GM18508 (cell line): ENCODE results near the gene PLCB1.
A peak's percentile ranks its signal among the peaks of the same experiment; 100 is the strongest.
"Not testable (repeated sequence)": the region's sequence is repeated elsewhere in the genome, so short reads cannot be mapped to it uniquely, and the experiment has no call there.

Experiments used
- ATAC-seq: cut with Tn5 transposase; IDR thresholded peaks from one replicate; pipeline ENCODE4 v1.9.1; 2021; ENCODE audit warnings: moderate number of reproducible peaks; ENCODE audit not compliant: insufficient read depth, unreplicated experiment

PLCB1 gene

DNA sequence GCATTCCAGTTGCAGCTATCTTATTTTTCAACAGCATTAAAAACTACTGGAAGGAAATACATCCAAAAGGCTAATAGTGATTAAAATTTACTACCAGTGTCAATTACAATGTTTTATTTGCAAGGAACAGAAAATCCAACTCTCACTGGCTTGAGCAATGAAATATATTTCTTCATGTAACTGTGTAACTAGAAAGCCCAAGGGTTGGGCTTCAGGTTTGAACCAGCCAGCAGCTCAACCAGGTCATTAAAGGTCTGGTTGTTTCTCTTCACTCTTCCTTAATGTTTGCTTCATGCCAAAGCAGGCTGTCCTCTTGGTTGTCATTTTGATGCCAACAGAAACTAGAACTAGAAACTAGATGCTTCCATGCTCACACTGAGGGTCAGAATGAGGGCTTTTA, 437.7 kb downstream of the PLCB1 start:
- no peak for ATAC-seq

DNA sequence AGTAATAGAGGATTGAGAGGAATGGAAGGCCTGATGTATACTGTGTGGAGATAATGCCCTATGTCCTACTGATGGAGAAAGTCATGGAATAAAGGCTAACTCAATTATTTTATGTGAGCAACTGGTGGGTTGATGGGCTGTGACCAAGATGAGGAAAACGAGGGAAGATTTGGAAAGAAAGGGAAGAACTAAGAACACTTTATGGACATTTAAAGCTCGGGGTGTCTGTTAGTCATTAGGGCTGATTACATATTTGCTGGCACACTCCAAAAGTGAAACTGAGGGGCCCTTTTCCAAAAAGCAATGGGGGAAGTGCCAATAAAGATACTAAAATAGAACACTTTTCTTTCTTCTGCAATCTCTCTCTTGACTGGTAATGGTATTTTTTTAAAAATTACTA, 439.5 kb downstream of the PLCB1 start:
- ATAC-seq, result no peak

DNA sequence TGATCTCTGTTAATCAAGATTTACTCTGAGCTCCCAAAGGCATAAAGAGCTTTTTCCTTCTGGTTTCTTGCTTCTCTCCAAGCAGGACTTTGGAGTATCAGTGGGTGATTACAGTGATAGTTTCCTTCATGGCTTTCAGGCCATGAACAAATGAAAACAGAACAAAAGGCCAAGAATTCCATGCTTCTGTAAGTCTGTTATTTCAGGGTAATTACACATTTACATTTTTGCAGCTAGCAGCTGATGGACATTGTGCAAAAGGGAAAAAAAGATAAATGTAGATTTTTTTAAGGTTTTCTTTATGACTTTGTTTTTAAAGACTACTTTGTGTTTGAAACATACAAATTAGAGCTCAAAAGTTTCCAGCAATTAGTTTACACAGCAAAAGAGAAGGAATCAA, 441.6 kb downstream of the PLCB1 start:
- ATAC-seq, result no peak

DNA sequence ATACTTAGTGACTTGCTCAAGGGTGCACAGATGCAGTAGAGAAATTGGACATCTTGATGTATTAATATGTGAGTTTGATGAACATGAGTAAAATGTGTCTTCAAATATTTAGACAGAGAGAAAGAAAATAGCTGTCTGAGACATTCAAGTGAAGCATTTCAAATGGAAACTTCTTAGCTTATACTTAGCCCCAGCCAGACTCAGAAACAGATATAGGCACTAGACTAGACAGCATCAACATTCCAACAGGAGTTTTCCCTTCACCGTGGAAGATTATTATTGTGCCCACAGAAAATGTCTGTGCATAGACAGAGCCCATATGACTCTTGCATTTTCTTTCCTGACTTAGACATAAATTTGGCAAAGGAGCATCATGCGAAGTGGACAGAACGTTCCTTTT, 443.0 kb downstream of the PLCB1 start:
- ATAC-seq, result no peak

DNA sequence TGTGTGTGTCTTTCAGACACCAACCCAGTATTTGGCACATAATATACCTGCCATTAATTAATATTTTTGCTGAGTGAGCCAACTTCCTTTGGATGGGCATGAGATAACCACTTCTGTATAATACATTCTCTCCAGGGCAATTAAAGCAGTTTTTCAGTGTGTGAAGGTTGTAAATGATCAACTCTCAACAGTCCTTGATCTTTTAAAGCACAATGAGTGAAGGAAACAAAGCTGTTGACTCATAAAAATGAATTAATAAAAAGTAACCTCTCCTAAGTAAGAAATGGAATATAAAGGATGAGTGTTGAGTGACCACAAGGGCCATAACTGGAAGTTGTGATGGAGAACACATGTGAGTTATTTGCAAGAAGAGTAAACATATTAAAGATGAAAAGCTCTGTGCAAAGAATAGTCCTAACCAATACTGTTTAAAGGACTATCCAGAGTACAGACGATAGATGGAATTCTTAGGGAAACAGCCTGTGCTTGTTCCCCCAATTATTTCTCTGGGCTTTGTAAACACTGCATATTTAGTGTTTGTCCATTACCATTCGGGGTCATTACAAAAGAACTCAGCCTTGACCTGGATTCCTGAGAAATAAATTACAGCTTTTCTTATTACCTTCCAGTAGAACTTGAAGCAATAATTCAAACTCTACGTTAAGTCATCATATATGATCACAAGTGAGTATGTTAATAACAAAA, 446.2 kb downstream of the PLCB1 start:
- ATAC-seq, result no peak

DNA sequence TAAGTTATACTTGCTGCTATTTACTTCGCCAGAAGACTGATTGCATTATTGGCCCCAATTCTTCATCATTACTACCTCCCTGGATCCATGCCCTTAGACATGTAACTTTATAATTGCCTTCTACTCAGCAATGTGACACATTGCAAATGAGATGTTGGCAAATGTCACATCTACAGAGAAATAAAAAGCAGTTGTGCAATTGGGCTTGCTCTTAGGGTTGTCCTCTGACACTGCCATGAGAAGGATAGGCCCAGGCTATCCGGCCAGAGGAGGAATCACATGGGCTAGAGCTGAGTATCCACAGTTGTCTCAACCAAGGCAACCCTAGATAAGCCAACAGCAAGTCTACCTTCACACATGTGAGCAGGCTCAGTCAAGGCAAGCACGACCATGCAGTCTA, 447.0 kb downstream of the PLCB1 start:
- ATAC-seq, result no peak

DNA sequence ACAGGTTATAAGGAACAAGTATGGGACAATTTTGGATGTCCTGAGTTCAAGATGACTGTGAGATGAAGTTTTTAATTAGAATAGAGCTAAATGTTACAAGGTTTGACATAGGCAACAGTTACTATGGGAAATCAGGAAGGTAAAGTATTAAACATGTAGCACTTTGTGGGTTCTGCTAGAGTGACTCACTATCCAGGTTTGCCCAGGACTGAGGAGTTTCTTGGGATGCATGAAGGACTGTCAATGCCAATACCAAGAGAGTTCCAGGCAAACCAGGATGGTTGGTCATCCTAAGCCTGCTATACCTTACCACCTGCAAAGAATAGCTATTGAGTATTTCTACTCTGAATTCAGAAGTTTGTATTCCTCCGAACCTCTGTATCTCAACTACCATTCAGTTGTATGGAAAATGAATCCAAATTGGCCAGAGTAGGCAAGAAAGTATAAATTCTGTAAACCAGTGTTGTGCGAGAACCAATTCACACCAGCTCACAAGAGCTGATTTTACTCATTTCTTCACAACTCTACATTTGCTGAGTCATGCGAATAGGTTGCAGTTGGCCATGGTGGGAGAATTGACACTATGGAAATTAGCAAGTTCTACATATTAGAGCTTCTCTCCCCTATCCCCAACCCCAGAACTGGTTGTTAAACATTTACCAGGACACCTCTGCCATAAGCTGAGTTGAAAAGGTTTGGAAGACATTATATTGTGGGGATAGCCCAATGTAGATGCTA, 449.5 kb downstream of the PLCB1 start:
- ATAC-seq, result no peak

DNA sequence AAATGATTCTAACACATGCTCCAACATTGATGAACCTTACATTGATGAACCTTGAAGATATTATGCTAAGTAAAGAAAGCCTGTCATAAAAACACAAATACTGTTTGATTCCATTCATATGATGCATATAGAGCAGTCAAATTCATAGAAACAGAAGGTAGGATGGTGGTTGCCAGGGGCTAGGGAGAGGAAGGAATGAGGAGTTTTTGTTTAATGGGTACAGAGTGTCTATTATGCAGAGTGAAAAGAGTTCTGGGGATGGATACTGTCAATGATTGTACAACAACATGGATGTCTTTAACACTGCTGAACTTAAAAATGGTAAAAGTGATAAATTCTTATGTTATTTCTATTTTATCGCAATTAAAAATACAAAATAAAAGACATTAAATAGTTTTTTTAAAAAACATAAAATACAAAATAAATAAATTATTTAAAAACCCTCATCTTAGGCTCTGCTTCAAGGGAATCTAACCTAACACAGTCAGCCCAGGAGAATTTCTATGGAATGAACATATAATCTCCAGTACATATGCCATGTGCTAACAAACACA, 451.0 kb downstream of the PLCB1 start:
- no peak for ATAC-seq

DNA sequence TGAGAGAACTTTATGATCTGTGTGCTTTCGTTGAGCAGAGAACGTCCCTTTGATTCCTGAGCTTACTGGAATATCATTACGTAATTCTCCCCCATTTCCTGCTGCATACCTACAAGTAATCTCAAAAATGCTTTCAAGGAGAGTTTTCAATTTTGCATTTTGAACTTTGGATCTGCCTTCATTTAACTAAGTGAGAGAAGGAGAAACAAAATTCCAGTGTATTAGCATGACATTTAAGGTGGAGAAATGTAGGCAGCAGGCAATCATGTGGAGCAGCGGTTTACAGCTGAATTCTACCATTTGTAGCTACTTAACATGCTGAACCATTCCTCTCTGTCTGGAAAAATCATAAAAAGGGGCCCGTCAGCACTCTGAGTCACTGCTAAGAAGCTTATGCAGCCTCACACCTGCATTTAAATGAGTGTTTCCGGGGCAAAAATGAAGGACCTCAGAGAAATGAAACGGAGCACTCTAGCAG, 451.5 kb downstream of the PLCB1 start:
- ATAC-seq, result no peak

DNA sequence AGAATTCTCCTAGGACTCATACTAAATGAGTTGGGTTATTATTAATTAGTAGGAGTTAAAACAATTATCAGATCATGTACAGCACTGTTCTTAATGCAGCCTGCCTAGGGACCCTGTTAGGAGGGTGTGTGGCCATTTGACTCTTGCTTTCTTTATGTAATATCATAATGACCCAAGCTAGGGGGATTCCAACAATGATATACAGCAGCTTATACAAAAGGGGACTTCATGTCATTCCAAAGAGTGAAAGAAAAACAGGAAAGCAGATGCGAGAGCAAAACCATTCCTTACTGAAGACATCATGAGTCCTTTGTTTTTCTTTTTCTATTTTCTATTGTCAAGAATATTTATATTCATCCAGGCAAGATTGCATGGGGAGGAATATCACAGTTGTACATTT, 455.2 kb downstream of the PLCB1 start:
- no peak for ATAC-seq

DNA sequence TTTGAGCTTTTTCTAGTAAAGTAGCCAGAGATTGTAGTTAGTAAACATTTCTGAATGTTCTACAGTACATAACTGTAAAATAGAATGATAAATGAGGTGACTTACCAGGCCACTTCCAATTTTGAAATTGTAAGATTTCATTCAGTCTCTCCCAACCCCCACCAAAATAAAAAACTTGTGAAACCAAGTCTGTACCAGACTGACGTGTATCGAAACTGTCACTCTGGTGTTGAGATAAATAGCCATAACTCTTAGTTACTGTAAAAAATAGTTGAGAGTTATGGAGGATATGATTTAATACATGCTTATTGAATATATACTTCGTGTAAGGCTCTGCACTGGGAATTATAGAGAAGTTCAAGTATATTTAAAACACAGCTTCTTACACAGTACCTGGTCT, 455.7 kb downstream of the PLCB1 start:
- no peak for ATAC-seq

DNA sequence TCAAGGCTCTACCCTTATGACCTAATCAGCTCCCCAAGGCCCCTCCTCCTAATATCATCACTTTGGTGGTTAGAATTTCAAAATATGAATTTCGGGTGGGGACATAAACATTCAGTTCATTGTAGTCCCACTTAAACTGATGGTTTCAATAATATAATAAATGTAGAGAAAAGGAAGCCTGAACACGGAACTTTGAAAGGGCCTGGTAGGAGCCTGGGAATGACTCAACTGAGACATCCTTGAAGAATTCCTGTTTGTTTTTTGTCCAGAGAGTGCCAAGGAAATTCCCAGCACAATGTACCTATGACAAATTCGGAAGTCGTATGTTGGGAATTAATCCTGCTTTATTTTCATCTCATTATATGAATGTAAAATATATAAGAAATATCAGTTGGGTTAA, 457.9 kb downstream of the PLCB1 start:
- ATAC-seq, result no peak

DNA sequence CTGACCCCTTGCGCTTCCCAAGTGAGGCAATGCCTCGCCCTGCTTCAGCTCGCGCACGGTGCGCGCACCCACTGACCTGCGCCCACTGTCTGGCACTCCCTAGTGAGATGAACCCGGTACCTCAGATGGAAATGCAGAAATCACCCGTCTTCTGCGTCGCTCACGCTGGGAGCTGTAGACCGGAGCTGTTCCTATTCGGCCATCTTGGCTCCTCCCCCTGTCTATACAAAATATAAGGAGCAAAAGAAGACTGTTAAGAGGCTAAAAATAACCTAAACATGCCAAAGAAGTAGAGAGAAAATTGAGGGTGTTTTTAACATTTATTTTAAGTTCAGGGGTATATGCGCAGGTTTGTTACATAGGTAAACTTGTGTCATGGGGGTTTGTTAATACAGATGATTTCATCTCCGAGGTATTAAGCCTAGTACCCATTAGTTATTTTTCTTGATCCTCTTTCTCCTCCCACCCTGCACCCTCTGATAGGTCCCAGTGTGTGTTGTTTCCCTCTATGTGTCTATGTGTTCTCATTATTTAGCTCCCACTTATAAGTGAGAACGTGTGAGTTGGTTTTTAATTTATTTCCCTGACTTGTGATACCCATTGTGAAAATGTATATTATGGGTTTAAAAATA, 469.0 kb downstream of the PLCB1 start:
- ATAC-seq, result not testable (repeated sequence)

DNA sequence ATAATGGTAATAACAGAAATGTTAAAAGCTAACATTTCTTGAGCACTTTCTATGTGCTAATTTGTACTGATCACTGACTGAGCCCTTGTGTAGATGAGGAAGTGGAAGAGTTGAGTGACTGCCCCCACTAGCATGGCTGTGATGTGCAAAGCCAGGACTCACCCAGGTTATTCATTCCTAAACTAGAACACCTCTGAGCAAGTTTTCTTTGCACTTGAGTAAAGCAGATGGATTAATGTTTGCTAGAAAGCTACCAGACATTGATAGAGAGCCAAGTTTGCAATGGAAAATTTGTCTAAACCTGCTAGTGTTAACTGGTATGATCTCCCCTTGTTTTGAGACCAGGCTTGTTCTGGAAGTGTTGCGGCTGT, 469.5 kb downstream of the PLCB1 start:
- ATAC-seq, result peak; percentile 92

DNA sequence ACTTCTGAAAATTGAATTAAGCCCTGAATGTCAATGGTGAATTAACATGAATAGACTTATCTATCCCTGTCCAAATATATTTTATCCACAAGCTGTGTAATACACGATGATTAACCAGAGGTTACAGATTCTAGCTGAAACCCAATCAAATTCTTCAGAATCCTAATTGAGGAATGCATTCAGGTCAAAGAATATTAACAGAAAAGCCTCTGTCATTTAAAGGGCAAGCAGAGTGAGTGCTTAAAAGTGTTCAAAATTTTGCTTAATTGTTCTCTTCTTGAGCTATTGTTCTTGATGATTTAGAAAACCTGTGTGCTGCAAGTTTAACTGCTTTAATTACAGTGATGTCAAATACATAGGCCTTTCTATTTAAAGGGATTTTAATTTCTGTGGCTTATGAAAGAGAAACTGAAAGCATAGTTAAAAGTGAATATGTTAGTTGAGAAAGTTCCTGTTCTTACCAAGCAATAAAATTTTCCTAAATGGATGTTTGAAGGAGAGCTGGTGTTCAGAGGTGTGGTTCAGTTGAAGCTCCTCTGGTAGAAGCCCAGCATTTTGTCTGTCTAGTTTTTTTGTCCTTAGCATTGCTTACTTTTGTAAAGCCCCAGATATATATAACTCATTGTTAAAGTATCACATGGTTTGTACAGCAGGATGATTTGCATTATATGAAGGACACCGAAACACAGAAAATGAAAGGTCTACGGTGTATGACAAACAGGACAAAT, 470.5 kb downstream of the PLCB1 start:
- peak; percentile 62 for ATAC-seq

DNA sequence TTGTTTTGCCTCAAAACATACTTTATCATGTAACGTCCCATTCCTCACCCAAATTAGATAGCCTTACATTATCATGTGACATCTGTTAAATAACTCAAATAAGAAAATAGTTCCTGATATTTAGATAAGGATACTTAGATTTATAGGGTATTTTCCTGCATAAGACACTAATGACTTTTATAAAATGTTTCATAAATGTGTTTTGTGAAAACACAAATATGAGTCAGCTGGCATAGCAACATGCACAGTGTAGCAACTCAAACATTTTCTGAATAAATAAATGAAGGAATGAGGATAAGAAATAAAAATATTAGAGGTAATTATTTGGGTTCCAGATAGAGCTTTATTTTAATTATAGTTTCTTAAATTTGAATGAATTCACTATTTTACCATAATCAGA, 476.4 kb downstream of the PLCB1 start:
- no peak for ATAC-seq

DNA sequence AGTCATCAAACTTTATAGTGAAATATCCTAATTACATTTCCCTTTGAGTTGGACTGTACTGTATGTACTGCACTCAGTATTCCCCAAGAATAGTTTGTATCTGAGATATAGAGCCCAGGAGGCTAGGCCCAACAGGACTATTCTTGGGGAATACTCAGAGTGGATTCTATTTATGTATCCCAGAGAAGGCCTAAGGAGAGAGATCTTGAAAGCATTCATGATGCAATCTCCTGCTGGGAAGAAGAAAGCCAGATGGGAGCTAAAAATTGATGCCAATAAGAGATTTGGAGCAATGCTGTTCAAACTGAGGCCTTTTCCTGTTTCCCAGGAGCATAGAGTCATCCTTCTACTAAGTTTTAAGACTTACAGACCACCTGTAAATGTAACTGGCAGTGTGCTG, 484.7 kb downstream of the PLCB1 start:
- no peak for ATAC-seq

DNA sequence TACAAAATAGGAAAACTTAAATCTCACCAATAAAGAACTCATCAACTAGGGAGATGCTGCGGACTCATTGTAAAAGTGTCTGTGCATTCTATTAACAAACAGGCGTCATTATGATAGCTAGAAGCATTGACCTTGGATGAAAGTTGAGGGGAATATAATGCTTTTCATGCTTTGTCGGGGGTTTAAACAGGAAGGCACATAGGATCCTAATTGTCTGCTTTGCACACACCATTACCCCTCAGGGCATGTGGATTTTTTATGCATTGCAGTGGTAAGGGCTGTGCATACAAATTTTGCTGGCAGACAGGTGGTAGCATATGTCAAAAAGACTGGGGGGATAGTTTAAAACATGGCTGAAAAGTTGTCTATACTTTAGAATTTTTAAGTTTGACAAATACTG, 488.9 kb downstream of the PLCB1 start:
- no peak for ATAC-seq

DNA sequence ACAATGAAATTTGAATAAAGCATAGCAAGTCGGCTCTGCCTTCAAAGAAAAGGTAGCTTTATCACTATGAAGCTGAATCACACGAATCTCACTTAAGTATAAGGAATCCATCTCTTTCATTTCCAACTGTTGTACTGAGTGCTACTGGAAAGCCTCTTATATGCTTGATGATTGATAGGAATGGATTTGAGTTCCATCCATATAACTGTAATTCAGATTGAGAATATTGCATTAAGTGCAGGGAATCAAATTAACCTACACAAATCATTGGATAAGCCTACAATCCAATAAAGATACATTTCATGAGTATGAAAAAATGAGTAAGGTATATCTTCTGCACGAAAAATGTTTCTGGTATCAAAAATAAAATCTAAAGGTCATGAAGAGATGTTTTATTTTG, 492.0 kb downstream of the PLCB1 start:
- no peak for ATAC-seq

DNA sequence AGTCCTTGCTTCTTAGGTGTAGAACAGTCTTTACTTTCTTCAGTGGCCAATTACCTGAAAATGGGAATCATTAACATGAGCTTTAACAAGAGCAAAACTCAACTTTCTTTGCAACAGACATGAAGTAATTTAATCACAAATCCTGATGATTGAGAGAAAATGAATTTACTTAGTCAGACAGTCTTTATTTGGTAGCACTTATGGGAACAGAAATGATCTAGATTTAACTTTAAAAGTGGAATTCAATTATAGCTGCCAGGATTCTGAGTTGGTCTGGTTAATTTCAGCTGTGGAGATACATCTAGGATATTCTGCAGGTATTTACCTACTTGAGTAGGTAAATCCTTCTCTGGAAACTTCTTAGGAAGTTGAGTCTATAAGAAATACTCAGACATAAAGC, 492.6 kb downstream of the PLCB1 start:
- no peak for ATAC-seq
